ENCODE measurements around the gene AKNA. TPM values are rescaled to one million over a fixed set of nuclear protein-coding genes. Genes with fewer than 3 reads are reported as not detected.

AKNA gene
- total RNA-seq, 3 donors from 2014 or later = 29.3 to 45.1 (median 44.9) TPM

DNA sequence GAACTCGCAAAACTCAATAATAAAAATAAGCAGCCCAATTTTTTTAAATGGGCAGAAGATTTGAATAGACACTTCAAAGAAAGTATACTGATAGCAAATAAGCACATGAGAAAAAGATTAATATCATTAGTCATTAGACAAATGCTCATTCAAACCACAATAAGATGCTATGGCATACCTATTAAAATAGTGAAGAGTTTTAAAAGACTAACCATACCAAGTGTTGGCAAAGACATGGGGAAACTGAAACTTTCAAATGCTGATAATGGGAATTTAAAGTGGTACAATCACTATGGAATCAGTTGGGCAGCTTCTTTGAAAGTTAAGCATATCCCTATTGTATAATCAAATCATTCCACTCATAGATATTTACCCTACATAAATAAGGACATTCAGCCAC is 91.4 kb downstream of the AKNA start:
- H3K4me1 ChIP-seq (ENCODE audit: low read depth) = no peaks in the 10 kb centered on the region
- intact Hi-C loops (cut with DNase I, micrococcal nuclease) = loop anchor here in 1 of 2 donors (10.0 kb wide), 2 partner anchors 192 to 492 kb away; no protein-coding TSS in a partner anchor
- no peak for ATAC-seq
- H3K36me3 ChIP-seq (ENCODE audit: low read depth) = no peaks in the 10 kb centered on the region
- H3K9me3 ChIP-seq = peaks cover 6% of the 10 kb centered on the region
- TF ChIP-seq, protein P1, sequence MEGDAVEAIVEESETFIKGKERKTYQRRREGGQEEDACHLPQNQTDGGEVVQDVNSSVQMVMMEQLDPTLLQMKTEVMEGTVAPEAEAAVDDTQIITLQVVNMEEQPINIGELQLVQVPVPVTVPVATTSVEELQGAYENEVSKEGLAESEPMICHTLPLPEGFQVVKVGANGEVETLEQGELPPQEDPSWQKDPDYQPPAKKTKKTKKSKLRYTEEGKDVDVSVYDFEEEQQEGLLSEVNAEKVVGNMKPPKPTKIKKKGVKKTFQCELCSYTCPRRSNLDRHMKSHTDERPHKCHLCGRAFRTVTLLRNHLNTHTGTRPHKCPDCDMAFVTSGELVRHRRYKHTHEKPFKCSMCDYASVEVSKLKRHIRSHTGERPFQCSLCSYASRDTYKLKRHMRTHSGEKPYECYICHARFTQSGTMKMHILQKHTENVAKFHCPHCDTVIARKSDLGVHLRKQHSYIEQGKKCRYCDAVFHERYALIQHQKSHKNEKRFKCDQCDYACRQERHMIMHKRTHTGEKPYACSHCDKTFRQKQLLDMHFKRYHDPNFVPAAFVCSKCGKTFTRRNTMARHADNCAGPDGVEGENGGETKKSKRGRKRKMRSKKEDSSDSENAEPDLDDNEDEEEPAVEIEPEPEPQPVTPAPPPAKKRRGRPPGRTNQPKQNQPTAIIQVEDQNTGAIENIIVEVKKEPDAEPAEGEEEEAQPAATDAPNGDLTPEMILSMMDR (IDR thresholded peaks at IDR 0.05) = no peak
- no peak for DNase-seq
- no peak overlapping the region for H3K4me3 ChIP-seq

DNA sequence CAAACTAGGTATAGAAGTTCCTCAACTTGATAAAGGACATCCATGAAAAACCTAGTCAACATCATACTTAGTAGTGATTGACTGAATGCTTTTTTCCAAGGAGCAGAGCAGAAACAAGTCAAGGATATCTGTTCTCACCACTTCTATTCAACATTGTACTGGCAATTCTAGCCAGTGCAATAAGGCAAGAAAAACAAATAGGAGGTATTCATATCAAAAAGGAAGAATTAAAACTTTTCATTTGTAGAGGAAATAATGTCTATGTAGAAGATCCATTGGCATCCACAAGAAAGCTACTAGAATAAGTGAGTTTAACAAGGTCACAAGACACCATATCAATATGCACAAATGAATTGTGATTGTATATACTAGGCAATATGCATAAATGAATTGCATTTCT is 93.1 kb downstream of the AKNA start:
- Histone ChIP-seq H3K9me3 (peaks cover 6% of the 10 kb centered on the region), H3K4me3 (no peak overlapping the region), H3K36me3 (ENCODE audit: low read depth) (no peaks in the 10 kb centered on the region), H3K4me1 (ENCODE audit: low read depth) (no peaks in the 10 kb centered on the region)
- no peak for DNase-seq
- TF ChIP-seq, protein P1 (IDR thresholded peaks at IDR 0.05) = no peak
- no peak for ATAC-seq
- intact Hi-C loops (cut with DNase I, micrococcal nuclease) = loop anchor here (5.0 to 10.0 kb wide), 4 partner anchors 137 to 490 kb away; partner anchors contain the start of gene COL27A1 (in 1 of the 2)

DNA sequence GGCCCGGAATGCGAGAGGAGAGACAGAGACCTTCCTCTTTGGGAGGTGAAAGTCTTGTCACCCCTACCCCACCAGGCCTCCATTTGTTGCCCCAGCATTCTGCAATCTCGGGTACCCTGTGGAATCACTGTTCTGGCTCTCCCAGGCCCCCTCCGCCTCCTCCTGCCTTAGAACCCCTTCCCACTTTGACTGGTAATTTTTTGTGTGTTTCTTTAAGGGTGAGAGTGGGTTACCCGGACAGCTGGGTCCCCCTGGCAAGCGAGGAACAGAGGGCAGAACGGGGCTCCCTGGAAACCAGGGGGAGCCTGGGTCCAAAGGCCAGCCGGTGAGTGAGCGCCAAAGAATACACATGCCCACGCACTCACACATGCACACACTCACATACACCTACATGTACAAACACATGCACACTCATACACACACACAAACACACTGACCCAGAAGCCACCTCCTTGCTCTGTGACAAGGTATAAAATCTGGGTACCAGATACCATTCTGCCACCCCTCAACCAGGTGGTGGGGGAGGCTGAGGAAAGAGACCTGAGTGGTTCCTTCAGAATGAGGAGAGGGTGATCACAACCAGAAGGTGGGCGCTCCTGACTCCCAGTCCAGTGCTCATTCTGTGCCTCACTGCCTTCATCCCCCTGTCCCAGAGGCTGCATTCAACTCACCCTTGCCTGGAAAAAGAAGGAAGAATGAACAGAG is 95.7 kb downstream of the AKNA start:
- H3K4me1 ChIP-seq (ENCODE audit: low read depth) = no peaks in the 10 kb centered on the region
- DNase-seq = no peak
- H3K36me3 ChIP-seq (ENCODE audit: low read depth) = no peaks in the 10 kb centered on the region
- no peak for ATAC-seq
- no peak overlapping the region for H3K4me3 ChIP-seq
- intact Hi-C loops (cut with DNase I, micrococcal nuclease) = loop anchor here (5.0 to 10.0 kb wide), 4 partner anchors 135 to 487 kb away; partner anchors contain the start of gene COL27A1 (in 1 of the 2)
- H3K9me3 ChIP-seq = peaks cover 6% of the 10 kb centered on the region
- TF ChIP-seq, protein P1 (IDR thresholded peaks at IDR 0.05) = no peak

DNA sequence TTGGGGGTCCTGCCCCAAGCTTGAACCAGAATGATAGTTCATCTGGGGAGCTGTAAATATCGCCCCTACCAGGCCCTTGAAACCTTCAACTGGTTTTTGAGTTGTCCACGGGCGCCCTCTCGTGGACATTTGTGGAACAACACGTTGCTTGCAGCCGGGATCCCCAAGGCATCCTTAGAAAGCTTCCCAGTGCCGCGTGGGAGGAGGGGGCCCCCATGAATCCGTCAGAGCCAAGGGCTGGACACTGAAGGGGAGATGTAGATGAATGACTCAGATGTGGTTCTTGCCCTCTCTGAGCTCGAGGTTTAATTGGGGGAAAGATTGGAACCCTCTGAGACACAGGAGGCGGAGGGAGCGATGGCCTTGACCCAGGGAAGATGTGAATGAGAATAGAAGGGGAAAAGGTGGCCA is 96.7 kb downstream of the AKNA start:
- H3K9me3 ChIP-seq = peaks cover 6% of the 10 kb centered on the region
- no peaks in the 10 kb centered on the region for H3K4me1 ChIP-seq (ENCODE audit: low read depth)
- intact Hi-C loops (cut with DNase I, micrococcal nuclease) = loop anchor here (5.0 to 10.0 kb wide), 4 partner anchors 134 to 486 kb away; partner anchors contain the start of gene COL27A1 (in 1 of the 2)
- no peaks in the 10 kb centered on the region for H3K36me3 ChIP-seq (ENCODE audit: low read depth)
- no peak overlapping the region for H3K4me3 ChIP-seq
- TF ChIP-seq, protein P1 (IDR thresholded peaks at IDR 0.05) = peak; percentile 87
- ATAC-seq = peak; percentile 75
- peak in 2 of 3 donors; percentile 82 to 84 for DNase-seq

DNA sequence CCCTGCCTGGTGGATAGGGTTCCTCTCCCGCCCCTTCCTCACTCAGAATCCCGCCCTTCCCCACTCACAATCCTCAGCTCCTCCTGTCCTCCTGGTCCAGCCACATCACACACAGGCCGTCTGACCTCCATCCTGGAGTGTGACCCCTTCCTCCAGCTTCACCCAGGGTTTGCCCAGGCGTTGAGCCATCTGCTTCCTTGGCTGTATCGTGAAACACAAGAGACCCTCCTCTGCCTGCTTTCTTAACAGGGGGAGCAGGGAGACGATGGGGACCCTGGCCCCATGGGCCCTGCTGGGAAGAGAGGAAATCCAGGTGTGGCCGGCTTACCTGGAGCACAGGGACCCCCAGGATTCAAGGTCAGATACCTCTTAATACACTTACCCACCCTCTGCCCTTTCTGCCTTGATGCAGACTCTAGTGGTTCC is 97.2 kb downstream of the AKNA start:
- Histone ChIP-seq H3K4me3 (no peak overlapping the region), H3K36me3 (ENCODE audit: low read depth) (no peaks in the 10 kb centered on the region), H3K9me3 (peaks cover 5% of the 10 kb centered on the region), H3K4me1 (ENCODE audit: low read depth) (no peaks in the 10 kb centered on the region)
- DNase-seq (peak in 1 of 3 donors; percentile 25), ATAC-seq (peak; percentile 6)
- TF ChIP-seq, protein P1 (IDR thresholded peaks at IDR 0.05) = no peak
- intact Hi-C loops (cut with DNase I, micrococcal nuclease) = loop anchor here (5.0 to 10.0 kb wide), 4 partner anchors 133 to 486 kb away; partner anchors contain the start of gene COL27A1 (in 1 of the 2)
